Heart left ventricle (tissue), 16 donors: ENCODE data around the gene XAGE1A. TPM values are rescaled to one million over a fixed set of nuclear protein-coding genes. Genes with fewer than 3 reads are reported as not detected.
"Not testable (repeated sequence)": the region's sequence is repeated elsewhere in the genome, so short reads cannot be mapped to it uniquely, and the experiment has no call there.

Experiments used
- ATAC-seq, 4 donors: fragments of 200-7000 bp; cut with Tn5 transposase; one replicate each; pipeline ENCODE4 v1.9.1; 2020 to 2022; ENCODE audit warnings: moderate library complexity in 4 of 4, mild to moderate bottlenecking in 3 of 4, moderate number of reproducible peaks in 1 of 4
- DNase-seq, 5 donors: peaks; one replicate each; pipeline ENCODE4 v3.0.0-alpha.2; 2020
- H3K27ac ChIP-seq, 12 donors: fragments of 200-600 bp; sonication (generic) in 4 of 12; one replicate each; pipeline versions ENCODE4 v1.5.0 to v1.8.0; 2016 to 2022; ENCODE audit warnings: mild to moderate bottlenecking in 2 of 12
- H3K27me3 ChIP-seq, 9 donors: fragments of 200-600 bp; sonication (generic) in 2 of 9; one replicate each; pipeline versions ENCODE4 v1.5.1 to v1.8.0; 2016 to 2022; ENCODE audit warnings: mild to moderate bottlenecking in 3 of 9
- H3K36me3 ChIP-seq, 9 donors: fragments of 200-600 bp; sonication (generic) in 2 of 9; one replicate each; pipeline versions ENCODE4 v1.5.0 to v1.8.0; 2018 to 2022; ENCODE audit warnings: mild to moderate bottlenecking in 2 of 9
- H3K4me1 ChIP-seq, 12 donors: fragments of 200-600 bp; sonication (generic) in 4 of 12; one replicate each; pipeline versions ENCODE4 v1.5.0 to v1.8.0; 2016 to 2022; ENCODE audit warnings: mild to moderate bottlenecking in 3 of 12
- H3K4me3 ChIP-seq, 12 donors: fragments of 200-600 bp; sonication (generic) in 4 of 12; one replicate each; pipeline versions ENCODE4 v1.5.0 to v1.8.0; 2017 to 2022; ENCODE audit warnings: mild to moderate bottlenecking in 9 of 12, moderate library complexity in 4 of 12
- H3K9me3 ChIP-seq, 12 donors: fragments of 200-600 bp; sonication (generic) in 4 of 12; one replicate each; pipeline versions ENCODE4 v1.5.0 to v1.8.0; 2016 to 2022; ENCODE audit warnings: mild to moderate bottlenecking in 1 of 12
- POLR2A ChIP-seq, 2 donors: fragments of 450-650 bp; IDR thresholded peaks; one replicate each; pipeline ENCODE4 v1.6.1; 2017; ENCODE audit warnings: antibody characterized with exemption in 2 of 2, mild to moderate bottlenecking in 2 of 2, moderate library complexity in 2 of 2
- WGBS, 4 donors: extraction: QIAGEN DNeasy Blood & Tissue Kit in 2 of 4; methylation state at CpG; one replicate each; pipeline versions ENCODE4 v1.1.5 to v1.1.7; 2013 to 2018; 5-methylcytosine and 5-hydroxymethylcytosine counted together
- intact Hi-C, 10 donors: fragments of 100-400 bp; cut with DNase I; formaldehyde crosslinking; loops; one replicate each; pipeline versions ENCODE4 v1.11.1 to v1.14.2; 2022
- polyA plus RNA-seq, 2 donors: library from polyadenylated mRNA; stranded (reverse); fragments of 200-250 nt; gene quantifications; one replicate each; pipeline ENCODE4 v1.2.3, GENCODE V29; 2013
- total RNA-seq, 9 donors: library from RNA; depleted of rRNA in 2 of 9; stranded (reverse); fragments of >200 nt in 2 of 9; fragmentation: NEBNext Ultra II Directional in 3 of 9; extraction: Animal tissue kit (Norgen Biotek cat#: 25700) in 3 of 9; gene quantifications; one replicate each; pipeline versions ENCODE4 v1.1.0 to v1.2.4, GENCODE V29; 2016 to 2023
- TF ChIP-seq, protein P1 (sequence below), 12 donors: fragments of 200-600 bp; sonication (generic) in 4 of 12; IDR thresholded peaks; one replicate each; pipeline versions ENCODE4 v1.5.0 to v1.8.0; 2018 to 2022; ENCODE audit warnings: antibody characterized with exemption in 12 of 12, mild to moderate bottlenecking in 5 of 12
- donor health status: ischemic (EF 13 %, LVEDD 7.1; RV severe dilation, severe dysfunction).
- donor health status: healthy with polysubstance abuse.
- donor health status: DM: no; HTN: yes; CAD: no.
- donor health status: DM: no; HTN: no; CAD: no.
- donor health status: ischemic (EF 25% LVEDD 6.9; RV normal size, moderate dysfunction).
- donor health status: ischemic (EF 25% LVEDD 5.7; RV mildly dilated, moderate dysfunction).
- donor health status: healthy.
- donor health status: DM: yes; HTN: yes; CAD: no.
- donor health status: ischemic (EF 35%, LVEDD 5.7; RV mildly dilated, moderate dysfunction).
- donor health status: nonischemic (EF 11% LVEDD 7.7; RV severe dilation, severe dysfunction).
- donor health status: DM: yes; HTN: yes; CAD: no.
- donor health status: PGD.
- donor health status: ischemic (EF 29% LVEDD 5.4; RV normal size, mild dysfunction).
- donor health status: nonischemic (EF 23%, LVEDD 6.1; RV moderate dilation, normal function).

Gene XAGE1A
- total and polyA plus RNA-seq, 11 donors = not detected

DNA sequence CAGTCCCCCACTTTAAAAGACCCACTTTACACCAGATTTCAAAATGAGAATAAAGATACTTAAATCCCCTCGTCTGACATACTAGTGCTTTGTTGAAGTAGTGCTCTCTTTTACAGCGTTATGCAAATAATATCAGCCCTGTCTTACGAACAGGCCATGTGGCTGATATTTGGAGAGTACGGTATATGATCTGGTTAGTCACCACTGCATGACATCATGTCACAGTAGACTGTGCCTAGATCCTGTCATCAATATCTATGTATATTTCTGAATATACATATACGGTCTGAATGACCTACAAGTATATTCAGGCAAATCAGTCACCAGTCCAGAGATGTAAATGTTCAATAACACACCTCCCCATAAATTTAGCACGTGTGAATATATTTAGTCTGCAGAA is 46.7 kb downstream of the XAGE1A start:
- DNase-seq = no peak
- Histone ChIP-seq H3K4me1 (no peaks in the 10 kb centered on the region), H3K27ac (no peak overlapping the region), H3K36me3 (no peaks in the 10 kb centered on the region), H3K4me3 (no peak overlapping the region), H3K9me3 (no peaks in the 10 kb centered on the region), H3K27me3 (peaks cover 0 to 19% (median 0%) of the 10 kb centered on the region in 9 donors)
- intact Hi-C loops = no loop called here
- no peak for ATAC-seq
- 65 to 80% (median 72%) methylated on average over 6 of the region's 6 CpGs for WGBS, 4 donors
- TF ChIP-seq, protein P1, sequence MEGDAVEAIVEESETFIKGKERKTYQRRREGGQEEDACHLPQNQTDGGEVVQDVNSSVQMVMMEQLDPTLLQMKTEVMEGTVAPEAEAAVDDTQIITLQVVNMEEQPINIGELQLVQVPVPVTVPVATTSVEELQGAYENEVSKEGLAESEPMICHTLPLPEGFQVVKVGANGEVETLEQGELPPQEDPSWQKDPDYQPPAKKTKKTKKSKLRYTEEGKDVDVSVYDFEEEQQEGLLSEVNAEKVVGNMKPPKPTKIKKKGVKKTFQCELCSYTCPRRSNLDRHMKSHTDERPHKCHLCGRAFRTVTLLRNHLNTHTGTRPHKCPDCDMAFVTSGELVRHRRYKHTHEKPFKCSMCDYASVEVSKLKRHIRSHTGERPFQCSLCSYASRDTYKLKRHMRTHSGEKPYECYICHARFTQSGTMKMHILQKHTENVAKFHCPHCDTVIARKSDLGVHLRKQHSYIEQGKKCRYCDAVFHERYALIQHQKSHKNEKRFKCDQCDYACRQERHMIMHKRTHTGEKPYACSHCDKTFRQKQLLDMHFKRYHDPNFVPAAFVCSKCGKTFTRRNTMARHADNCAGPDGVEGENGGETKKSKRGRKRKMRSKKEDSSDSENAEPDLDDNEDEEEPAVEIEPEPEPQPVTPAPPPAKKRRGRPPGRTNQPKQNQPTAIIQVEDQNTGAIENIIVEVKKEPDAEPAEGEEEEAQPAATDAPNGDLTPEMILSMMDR (IDR thresholded peaks at IDR 0.05) = no peak
- TF ChIP-seq POLR2A (IDR thresholded peaks at IDR 0.05) = no peak

DNA sequence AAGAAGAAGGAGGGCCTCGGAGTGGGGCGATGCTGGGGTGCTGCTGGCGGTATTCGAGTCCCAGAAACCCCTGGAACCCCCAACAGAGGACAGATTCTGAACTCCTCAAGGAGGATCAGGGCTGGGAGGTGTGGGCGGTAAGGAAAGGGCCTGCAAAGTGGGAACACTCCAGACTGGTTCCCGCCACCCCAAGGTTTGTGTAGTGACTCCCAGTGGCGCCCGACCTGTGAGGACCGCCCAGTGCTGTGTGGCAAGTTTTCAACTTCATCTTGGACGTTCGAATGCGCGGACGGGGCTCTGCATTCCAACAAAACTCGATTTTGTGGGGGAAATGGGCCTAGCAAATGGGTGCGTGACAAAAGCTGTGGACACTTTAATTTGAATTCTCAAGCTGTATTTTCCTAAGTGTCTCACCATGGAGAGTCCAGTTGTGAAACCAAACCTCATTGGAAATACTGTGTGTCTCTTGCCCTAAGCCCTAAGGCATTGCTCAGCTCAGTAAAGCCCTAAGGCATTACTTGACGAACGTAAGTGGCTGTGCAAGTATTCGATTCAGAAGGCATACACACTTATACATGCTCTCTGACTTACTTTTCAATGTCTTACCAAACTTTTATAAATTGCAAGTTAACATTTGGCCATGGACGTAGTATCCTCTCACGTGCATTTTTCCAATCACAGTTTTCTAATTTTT is 48.7 kb downstream of the XAGE1A start:
- no peak for DNase-seq
- H3K4me3 ChIP-seq = no peak overlapping the region

DNA sequence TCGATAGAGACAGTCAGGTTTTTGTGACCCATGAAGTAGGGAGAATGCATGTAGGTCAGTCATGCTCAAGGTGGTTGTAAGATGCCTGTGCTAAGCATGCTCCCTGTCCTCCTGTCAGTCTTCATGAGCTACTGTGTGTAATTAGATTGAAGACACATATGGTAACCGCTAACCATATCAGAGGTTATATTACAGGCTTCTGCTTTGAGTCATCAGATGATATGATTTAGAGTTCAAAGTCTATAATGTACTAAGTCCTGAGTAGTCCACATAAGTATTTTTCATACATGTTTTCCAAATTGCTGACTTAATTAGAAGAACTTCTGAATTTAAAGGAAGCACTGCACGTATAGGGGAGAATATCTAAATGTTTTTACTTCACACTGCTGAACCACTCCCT is 53.2 kb downstream of the XAGE1A start:
- 64 to 84% (median 73%) methylated on average over 3 of the region's 3 CpGs for WGBS, 4 donors
- not testable (repeated sequence) for DNase-seq

More for the DNA sequence above, 48.7 kb downstream of the XAGE1A start:
- no peak for ATAC-seq
- 81 to 93% (median 89%) methylated on average over 20 to 21 of the region's 21 CpGs for WGBS, 4 donors
- TF ChIP-seq, protein P1 (IDR thresholded peaks at IDR 0.05) = no peak
- no peak for TF ChIP-seq POLR2A (IDR thresholded peaks at IDR 0.05)
- Histone ChIP-seq H3K27ac (no peak overlapping the region), H3K27me3 (peaks cover 0 to 28% (median 0%) of the 10 kb centered on the region in 9 donors), H3K4me1 (no peaks in the 10 kb centered on the region), H3K36me3 (no peaks in the 10 kb centered on the region), H3K9me3 (no peaks in the 10 kb centered on the region)
- intact Hi-C loops = no loop called here

More for the DNA sequence above, 53.2 kb downstream of the XAGE1A start:
- H3K27me3 ChIP-seq = peaks cover 0 to 31% (median 0%) of the 10 kb centered on the region in 9 donors
- intact Hi-C loops, H3K9me3 ChIP-seq, ATAC-seq, H3K4me3 ChIP-seq, H3K27ac ChIP-seq, H3K4me1 ChIP-seq, H3K36me3 ChIP-seq: not testable (repeated sequence)

Other genes starting within 250 kb of the XAGE1A start
- gene XAGE2, start 126.8 kb upstream of the XAGE1A start, total RNA-seq = not detected
- not detected for gene XAGE2, start 126.8 kb upstream of the XAGE1A start, polyA plus RNA-seq
- gene XAGE1B, start 21.3 kb downstream of the XAGE1A start, total RNA-seq = not detected
- not detected for gene XAGE1B, start 21.3 kb downstream of the XAGE1A start, polyA plus RNA-seq
- not detected for gene SSX7, start 159.1 kb downstream of the XAGE1A start, total RNA-seq
- gene SSX7, start 159.1 kb downstream of the XAGE1A start, polyA plus RNA-seq = not detected
- not detected for gene SSX2, start 211.4 kb downstream of the XAGE1A start, total RNA-seq
- gene SSX2, start 211.4 kb downstream of the XAGE1A start, polyA plus RNA-seq = not detected